ENCODE measurements around the gene GPSM1.

- TF ChIP-seq, protein P1, sequence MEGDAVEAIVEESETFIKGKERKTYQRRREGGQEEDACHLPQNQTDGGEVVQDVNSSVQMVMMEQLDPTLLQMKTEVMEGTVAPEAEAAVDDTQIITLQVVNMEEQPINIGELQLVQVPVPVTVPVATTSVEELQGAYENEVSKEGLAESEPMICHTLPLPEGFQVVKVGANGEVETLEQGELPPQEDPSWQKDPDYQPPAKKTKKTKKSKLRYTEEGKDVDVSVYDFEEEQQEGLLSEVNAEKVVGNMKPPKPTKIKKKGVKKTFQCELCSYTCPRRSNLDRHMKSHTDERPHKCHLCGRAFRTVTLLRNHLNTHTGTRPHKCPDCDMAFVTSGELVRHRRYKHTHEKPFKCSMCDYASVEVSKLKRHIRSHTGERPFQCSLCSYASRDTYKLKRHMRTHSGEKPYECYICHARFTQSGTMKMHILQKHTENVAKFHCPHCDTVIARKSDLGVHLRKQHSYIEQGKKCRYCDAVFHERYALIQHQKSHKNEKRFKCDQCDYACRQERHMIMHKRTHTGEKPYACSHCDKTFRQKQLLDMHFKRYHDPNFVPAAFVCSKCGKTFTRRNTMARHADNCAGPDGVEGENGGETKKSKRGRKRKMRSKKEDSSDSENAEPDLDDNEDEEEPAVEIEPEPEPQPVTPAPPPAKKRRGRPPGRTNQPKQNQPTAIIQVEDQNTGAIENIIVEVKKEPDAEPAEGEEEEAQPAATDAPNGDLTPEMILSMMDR (IDR thresholded peaks at IDR 0.05) = no peak
- TF ChIP-seq POLR2AphosphoS5 (IDR thresholded peaks at IDR 0.05) = no peak
- no peak for TF ChIP-seq POLR2A (IDR thresholded peaks at IDR 0.05)
Measured at GRCh38 chr9:136362450-136362784, 35.1 kb downstream of the GPSM1 start.
